Measurements from ENCODE around the gene RAET1G.

RAET1G gene

GRCh38 chr6:149891259-149891658, 31.7 kb downstream of the RAET1G start:
- no peak for DNase-seq

GRCh38 chr6:149890629-149891045, 32.3 kb downstream of the RAET1G start:
- DNase-seq, result no peak

- no peak for DNase-seq
These were observed 33.6 kb downstream of the RAET1G start for GRCh38 chr6:149889326-149889725.

GRCh38 chr6:149888659-149889058, 34.3 kb downstream of the RAET1G start:
- DNase-seq, result no peak

GRCh38 chr6:149888093-149888492, 34.8 kb downstream of the RAET1G start:
- no peak for DNase-seq

- no peak for DNase-seq
These were observed 35.6 kb downstream of the RAET1G start for GRCh38 chr6:149887343-149887742.

- no peak for DNase-seq
These were observed 37.0 kb downstream of the RAET1G start for GRCh38 chr6:149885888-149886287.

GRCh38 chr6:149884617-149885016, 38.3 kb downstream of the RAET1G start:
- no peak for DNase-seq

GRCh38 chr6:149884215-149884614, 38.7 kb downstream of the RAET1G start:
- DNase-seq, result no peak

- no peak for DNase-seq
These were observed 41.1 kb downstream of the RAET1G start for GRCh38 chr6:149881860-149882259.

GRCh38 chr6:149881066-149881766, 41.7 kb downstream of the RAET1G start:
- DNase-seq, result no peak

GRCh38 chr6:149877659-149878058, 45.3 kb downstream of the RAET1G start:
- DNase-seq, result no peak

GRCh38 chr6:149876241-149876933, 46.5 kb downstream of the RAET1G start:
- no peak for DNase-seq

- no peak for DNase-seq
These were observed 50.7 kb downstream of the RAET1G start for GRCh38 chr6:149872233-149872632.

- no peak for DNase-seq
These were observed 51.7 kb downstream of the RAET1G start for GRCh38 chr6:149871182-149871581.

GRCh38 chr6:149869275-149869892, 53.5 kb downstream of the RAET1G start:
- DNase-seq, result no peak

GRCh38 chr6:149867876-149868640, 54.9 kb downstream of the RAET1G start:
- DNase-seq, result no peak
